GM18909 (cell line): Measurements from ENCODE around the gene F11.
"Not testable (repeated sequence)": the region's sequence is repeated elsewhere in the genome, so short reads cannot be mapped to it uniquely, and the experiment has no call there.

ENCODE experiments used
- ATAC-seq: cut with Tn5 transposase; IDR thresholded peaks from one replicate; pipeline ENCODE4 v1.9.1; 2021; ENCODE audit warnings: mild to moderate bottlenecking; ENCODE audit not compliant: unreplicated experiment, poor library complexity

Gene F11

DNA sequence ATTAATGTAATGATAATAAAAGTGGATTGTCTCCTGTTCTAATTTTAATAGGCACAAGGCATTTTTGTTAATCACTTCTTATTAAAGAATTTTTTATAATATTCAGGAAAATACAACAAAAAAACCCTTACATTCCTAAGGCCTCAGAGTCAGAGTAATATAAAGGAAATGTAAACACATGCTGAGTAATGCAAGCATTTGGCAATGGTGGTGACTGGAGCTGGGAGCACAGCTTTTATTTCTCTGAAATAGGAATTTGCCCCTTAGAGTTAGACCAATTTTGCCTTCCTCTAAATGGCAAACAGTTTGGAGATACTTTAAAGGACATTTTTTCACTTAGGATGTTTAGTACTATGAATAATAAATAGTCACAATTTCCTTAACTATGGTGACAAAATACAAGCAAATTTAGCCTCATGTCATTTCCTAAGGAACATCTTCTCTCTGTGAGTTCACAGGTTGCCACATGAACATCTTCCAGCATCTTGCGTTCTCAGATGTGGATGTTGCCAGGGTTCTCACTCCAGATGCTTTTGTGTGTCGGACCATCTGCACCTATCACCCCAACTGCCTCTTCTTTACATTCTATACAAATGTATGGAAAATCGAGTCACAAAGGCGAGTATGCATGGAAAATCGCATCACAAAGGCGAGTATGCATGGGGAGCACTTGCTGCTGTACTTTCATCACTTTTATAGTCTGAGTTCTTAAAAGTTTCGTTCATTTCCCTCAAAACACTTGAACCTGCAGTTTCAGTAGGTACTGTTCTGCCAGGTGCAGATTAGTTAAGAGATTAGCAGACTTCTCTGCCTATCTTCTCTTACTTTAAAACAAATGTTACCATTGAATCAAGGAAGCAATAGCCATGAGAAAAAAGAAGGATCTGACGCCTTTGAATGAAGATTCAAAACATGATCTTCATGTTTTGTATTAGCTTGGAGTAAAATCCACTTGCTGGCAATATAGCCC lies 15.9 kb upstream of the F11 start:
- ATAC-seq = no peak

DNA sequence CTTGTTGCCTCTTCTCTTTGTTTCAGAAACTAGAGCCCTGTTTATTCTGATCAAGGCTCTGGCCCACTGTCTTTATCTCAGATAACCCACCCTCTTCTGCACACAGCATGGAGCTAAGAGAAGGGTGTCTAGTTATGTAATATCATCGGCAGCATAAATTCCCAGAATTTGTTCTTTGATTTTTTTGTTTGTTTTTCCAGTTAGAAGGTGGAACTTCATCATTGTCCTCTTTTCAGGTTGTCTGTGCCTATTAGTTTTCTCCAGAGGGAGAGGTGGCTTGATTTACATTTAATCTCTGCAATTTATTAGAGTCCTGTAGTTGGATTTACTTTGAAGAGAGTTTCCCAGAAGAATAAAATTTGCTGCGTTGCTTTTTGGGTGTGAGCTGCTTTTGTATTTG lies 15.2 kb upstream of the F11 start:
- ATAC-seq = no peak

DNA sequence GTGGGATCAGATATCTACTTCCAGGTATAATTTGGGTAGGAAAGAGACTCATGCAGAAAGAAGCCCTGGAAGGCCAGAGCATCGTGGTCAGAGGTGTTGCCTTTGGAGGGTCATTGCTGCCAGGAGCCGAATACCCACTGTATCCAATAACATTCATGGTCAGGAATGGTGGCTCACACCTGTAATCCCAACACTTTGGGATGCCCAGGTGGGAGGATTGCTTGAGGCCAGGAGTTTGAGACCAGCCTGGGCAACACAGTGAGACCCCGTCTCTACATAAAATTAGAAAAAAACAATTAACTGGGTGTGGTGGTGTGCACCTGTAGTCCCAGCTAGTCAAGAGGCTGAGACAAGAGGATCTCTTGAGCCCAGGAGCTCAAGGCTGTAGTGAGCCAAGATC lies 10.9 kb upstream of the F11 start:
- ATAC-seq = no peak

DNA sequence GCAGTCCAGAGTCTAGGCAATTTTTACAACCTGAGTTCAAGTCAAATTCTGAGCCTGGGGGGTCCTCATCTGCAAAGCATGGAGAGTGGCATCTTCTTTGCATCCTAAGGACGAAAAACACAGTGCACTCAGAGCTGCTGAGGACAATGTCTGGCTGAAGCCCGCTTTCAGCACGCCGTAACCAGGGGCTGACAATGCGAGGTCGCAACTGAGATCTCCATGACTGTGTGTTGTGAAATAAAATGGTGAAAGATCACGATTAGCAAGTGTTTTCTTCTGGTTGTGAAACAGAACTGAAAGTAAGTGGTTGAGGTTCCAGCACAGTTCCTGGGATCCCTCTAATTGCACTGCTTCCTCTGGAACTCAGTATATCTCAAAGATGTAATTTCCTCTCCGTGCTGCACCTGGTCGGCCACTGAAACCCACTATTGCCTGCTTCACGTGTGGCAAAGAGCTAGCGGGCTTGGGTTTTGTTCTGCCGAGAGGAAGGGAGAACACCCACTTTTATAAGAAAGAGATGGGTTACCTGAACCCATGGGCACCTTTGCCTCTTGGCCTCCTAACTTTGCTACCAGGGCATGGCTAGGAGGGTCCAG lies 7.7 kb upstream of the F11 start:
- no peak for ATAC-seq

DNA sequence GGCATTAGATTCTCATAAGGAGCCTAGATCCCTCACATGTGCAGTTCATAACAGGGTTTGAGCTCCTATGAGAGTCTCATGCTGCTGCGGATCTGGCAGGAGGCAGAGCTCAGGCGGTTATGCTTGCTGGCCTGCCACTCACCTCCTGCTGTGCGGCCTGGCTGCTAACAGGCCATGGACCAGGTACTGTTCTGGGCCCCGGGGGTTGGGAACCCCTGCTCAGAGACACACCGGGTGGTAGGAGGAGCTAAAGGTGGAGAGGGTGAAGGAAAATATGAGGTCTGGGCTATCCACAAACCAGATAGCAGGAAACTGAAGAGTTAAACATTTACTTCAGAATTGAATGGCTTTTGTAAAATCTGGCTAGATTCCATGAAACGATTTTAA lies 5.9 kb upstream of the F11 start:
- ATAC-seq = no peak

DNA sequence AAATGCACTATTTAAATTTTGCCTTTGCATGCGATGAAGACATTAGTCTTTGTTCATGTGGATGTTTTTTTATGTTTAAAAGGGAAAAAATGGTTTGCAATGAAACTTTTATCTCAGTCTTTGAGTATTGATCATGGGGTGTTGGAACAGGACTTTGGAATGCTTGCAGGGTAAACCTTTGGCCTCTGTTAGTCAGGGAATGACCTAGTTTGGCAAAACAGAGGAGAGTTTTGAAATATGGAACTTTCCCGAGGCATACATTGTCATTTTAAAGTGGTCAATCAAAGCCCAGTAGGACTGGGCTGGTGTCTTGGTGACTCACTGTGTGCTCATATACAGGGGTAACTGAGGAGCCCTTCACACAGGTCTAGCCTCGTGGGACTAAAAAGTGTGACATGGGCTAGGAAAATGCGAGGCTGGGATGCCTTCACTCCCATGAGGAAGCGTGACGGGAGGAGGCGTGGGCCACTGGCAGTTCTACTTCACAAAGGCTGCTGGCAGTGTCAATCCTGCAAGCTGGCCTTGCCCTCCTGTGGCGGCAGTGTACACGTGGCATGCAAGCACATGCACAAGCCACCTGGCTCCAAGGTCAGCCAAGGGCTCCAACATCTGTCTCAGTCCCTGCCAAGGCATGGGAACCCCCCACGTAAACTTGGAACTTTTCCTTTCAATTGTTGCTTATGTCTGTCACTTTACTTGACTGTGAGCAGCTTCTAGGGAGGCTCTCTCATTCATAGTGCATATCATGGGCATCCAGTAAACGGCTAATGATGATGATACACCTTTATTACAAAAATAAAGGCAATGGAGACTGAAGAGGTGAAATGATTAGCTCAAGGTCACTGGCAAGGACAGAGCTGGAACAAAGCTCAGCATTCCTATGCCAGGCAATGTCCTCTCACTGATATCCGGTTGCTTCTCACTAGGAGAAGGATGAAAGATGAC lies 5.2 kb upstream of the F11 start:
- ATAC-seq = no peak

DNA sequence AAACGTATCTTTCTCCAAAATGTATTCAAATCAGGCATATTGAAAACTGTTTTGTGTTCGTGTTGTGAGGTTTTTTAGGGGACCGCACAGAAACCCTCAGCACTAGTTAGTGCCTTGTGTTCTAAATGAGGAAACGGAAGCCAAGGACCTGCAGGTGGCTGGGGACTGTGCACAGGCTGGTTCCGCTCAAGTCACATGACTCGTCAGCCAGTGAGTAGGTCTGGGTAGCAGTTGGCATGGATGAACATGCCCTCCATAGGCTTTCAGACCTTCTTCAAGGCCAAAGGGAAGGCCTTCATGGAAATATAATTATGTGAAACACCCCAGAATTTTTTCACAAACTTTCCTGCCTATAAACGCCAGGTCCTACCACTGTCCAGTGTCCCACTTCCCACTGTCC lies 1.3 kb upstream of the F11 start:
- no peak for ATAC-seq

DNA sequence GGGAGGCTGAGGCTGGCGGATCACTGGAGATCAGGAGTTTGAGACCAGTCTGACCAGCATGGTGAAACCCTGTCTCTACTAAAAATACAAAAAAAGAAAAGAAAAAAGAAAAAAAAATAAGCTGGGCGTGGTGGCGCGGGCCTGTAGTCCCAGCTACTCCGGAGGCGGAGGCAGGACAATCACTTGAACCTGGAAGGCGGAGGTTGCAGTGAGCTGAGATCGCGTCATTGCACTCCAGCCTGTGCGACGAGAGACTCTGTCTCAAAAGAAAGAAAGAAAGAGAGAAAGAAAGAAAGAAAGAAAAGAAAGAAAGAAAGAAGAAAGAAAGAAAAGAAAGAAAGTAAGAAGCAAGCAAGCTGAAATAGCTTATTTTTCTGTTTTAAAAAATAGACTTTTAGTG lies 739 bp upstream of the F11 start:
- ATAC-seq = not testable (repeated sequence)

DNA sequence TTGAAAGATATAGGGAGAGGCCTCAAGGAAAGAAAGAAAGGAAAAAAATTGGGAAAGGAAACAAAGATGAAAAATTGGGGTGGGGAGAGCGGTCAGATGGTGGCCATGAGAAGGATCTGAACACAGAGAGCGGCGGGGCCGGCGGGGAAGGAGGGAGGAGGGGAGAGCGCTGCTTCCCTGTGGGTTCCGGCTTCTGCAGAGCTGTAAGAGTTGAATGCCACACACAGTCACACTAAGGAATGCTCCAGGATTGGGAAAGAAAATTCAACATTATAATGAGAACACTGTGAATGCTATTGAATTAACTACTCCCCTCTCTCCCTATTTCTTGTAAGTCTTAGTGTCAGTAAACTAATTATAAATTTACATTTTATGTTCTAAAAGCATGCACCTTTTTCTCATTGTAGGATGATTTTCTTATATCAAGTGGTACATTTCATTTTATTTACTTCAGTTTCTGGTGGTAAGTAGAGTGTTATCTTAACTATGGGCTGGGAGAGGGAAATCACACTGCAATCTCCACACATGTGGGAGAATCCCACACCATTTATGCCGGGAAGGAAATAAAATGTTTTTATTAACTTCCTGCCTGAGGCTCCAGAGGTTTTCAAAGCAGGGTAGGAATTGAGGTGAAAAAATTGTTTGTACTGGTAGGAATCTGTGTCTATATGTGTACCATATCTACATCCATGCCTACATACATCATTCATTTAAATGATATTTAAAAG lies 904 bp downstream of the F11 start:
- ATAC-seq = no peak

DNA sequence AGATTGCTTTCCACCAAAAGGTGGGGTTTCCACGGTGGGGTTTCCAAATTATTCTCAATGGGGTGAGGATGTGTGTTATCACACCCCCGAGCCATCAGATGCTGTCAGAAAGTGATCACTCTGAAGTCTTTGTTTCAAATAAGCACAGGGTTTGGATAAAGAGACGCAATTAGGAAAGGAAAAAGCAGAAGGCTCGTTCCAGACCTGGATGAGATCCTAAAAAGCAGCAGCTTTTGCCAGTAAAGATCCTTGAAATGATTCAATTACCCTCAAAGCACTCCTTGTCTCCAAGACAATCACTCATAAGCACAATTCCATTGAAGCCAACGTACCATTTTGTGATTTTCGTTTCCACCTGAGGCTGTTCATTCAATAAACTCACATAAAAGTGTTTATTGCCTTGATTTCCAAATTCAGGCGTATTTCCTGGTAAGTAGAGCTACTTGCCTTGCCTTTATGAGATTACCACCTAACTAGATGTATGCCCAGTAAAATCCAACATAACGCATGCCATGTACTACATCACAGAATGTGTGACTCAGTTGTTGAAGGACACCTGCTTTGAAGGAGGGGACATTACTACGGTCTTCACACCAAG lies 5.2 kb downstream of the F11 start:
- no peak for ATAC-seq

DNA sequence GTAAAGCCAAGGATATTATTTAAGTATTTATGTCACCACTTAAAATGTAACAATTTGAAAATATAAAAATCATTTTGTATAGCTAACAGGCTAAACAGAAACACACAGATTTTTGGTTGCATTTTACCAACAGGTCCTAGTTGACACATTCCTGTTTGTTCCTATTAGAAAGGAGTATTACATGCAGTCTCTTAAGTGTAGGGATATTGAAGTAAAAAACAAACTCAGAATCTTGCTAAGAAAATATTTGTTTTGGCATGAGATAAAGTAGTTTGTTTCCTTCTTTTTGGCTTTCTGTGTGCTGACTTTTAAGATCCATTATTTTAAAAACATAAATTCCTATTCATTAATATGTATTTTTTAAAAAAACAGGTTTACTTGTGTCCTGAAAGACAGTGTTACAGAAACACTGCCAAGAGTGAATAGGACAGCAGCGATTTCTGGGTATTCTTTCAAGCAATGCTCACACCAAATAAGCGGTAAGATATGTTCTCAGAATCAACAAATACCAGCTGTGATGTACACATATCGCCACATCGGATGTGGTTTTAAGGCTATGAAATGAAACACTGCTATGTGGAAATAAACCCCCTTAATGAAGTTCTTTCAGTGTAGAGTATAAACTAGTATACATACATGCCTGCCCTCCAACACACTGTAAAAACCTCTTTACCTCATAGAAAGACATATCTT lies 6.9 kb downstream of the F11 start:
- ATAC-seq = no peak

DNA sequence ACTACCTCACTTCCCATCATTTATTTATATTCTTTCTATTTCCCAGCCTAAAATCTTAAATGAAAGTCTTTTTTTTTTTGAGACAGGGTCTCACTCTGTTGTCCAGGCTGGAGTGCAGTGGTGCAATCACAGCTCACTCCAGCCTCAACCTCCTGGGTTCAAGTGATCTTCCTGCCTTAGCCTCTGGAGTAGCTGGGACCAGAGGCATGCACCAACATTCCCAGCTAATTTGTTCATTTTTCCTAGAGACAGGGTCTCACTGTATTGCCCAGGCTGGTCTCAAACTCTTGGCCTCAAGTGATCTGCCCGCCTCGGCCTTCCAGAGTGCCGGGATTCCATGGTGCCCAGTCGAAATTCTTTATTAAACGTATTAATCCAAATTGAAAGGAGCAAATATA lies 7.4 kb downstream of the F11 start:
- ATAC-seq = not testable (repeated sequence)

DNA sequence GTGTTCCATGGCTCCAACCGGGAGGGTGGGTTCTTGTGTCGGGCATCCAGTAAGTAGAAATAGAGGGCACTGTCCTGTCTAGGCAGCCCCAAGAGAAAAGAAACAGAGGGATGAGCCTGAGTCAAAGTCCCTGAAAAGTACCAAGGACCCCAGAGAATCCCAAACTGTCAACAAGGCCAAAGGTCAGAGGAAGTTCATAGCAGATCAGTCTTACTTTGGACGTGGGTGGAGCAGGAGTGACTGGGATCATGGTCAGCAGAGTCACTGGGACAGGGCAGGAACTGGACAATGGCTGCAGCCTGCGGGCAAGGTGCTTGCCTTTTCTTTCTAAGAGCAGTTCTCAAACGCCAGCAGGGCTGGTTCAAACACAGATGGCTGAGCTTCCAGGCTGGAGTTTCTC lies 17.3 kb downstream of the F11 start:
- no peak for ATAC-seq

DNA sequence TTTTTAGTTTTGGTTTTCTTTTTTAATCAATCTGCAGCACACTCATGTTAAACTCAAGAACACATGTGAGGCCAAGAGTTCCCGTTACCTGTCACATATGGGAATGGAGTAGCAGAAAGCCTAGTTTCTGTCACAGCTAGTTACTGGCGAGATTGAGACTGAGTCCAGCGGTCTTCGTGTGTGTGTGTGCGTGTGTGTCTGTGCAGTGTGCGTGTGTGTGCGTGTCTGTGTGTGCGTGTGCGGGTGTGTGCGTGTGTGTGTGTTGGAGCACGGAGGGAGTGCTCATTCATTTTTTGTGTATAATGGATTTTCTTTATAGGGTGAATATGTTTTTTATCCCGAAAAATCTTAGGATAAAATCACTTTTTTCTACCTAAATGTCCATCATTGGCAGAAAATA lies 19.2 kb downstream of the F11 start:
- no peak for ATAC-seq

DNA sequence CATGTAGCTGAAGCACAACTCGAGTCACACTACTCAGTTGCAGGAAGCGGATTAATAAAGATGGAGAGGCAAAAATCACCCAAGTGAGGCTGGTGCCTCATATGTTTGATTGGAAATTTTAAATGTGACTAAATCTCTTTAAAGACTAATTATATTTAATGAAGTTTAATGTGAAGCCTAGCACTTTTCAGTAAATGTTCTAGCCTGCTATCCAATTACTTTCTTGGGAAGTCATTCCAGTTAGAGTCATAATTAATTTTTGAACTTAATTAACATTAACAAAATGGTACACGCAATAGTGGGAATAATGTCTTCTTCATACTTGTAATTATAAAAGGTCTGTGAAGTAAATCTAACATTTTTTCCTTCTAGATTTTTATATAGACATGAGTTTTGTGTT lies 20.6 kb downstream of the F11 start:
- ATAC-seq = no peak

DNA sequence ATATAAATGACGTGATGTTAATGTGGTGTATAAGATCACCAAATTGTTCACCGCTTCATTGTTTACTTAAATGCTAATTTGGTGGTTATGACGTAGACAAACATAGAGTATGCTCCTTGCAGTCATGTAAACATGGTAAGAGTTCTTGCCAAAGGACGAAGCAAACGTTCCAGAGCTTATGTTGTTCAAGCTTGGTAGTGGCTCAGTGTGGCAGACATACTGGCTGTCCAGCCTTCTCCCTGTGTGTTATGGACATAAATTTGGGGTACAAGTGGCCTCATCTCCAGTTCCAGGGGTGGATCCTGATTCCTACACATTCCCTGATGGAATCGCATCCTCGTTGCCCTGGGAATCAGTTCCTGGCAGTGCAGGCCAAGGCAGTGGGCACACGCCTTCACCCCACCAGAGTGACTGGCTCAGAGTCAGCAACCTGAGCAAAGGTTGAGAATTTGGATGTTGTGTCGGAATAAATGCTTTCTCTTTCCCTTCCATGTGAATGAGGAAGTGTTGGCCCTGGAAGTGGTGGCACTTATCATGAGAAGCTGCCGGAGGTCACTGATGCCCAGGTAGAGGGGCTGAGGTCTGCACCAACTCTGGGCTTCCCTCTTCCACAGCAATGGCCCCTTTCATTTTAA lies 25.4 kb downstream of the F11 start:
- ATAC-seq = no peak

DNA sequence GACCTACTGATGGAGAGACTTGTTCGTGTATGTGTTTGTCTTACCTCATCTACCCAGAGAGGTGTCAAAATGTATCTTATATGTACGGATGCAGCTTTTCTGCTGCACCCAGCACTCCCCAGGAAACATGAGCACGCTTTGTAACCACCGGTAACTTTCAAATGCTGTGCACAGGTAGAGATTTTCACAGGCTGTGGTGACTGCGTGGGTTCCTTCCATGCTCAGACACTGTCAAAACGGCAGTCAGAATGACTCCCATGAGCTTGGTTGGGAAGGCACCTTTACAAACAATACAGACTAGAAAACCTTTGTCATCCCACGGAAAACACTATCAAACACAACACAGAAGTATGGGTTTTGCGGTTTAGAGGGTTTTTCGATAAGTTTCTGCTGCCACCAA lies 28.2 kb downstream of the F11 start:
- no peak for ATAC-seq

DNA sequence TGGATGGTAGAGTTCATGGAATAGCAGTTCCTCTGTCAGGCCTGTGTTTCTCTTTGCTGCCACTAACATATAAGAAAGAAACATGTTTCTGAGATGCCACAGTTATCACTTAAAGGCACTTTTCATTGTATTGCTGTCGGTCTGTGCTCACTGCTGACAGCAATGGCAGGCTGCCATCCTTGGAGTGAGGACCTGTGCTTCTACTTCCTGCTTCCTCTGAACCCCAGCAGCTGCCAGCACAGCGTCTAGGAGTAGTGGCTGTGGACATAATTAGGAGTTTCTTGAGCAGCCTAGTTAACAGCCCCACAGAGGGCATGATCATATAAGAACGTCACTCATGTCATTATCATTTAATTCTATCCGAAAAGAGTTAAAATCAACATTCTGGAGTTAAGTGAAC lies 30.5 kb downstream of the F11 start:
- no peak for ATAC-seq
